Measurements from ENCODE around the gene TPK1.
"Not testable (repeated sequence)": the region's sequence is repeated elsewhere in the genome, so short reads cannot be mapped to it uniquely, and the experiment has no call there.

TPK1 gene

GRCh38 chr7:144759653-144760052, 76.2 kb downstream of the TPK1 start:
- Histone ChIP-seq H3K4me3 (ENCODE audit: low read length) (no peak overlapping the region), H3K27me3 (ENCODE audit: insufficient read depth, low read length) (no peaks in the 10 kb centered on the region), H2AFZ (ENCODE audit: low read depth, low read length) (no peak overlapping the region), H3K4me1 (ENCODE audit: insufficient read depth, low read length) (no peaks in the 10 kb centered on the region), H3K36me3 (ENCODE audit: insufficient read depth, low read length) (no peaks in the 10 kb centered on the region), H3K9me3 (ENCODE audit: low read length) (no peaks in the 10 kb centered on the region)

GRCh38 chr7:144747936-144748335, 87.9 kb downstream of the TPK1 start:
- Histone ChIP-seq H3K9me3 (ENCODE audit: low read length) (no peaks in the 10 kb centered on the region), H3K4me3 (ENCODE audit: low read length) (no peak overlapping the region), H2AFZ (ENCODE audit: low read depth, low read length) (no peak overlapping the region), H3K27me3 (ENCODE audit: insufficient read depth, low read length) (no peaks in the 10 kb centered on the region), H3K36me3 (ENCODE audit: insufficient read depth, low read length) (no peaks in the 10 kb centered on the region), H3K4me1 (ENCODE audit: insufficient read depth, low read length) (no peaks in the 10 kb centered on the region)

- no peak overlapping the region for H3K4me3 ChIP-seq (ENCODE audit: low read length)
- H3K27me3 ChIP-seq (ENCODE audit: insufficient read depth, low read length): no peaks in the 10 kb centered on the region
- H3K9me3 ChIP-seq (ENCODE audit: low read length): no peaks in the 10 kb centered on the region
- no peaks in the 10 kb centered on the region for H3K4me1 ChIP-seq (ENCODE audit: insufficient read depth, low read length)
- H2AFZ ChIP-seq (ENCODE audit: low read depth, low read length): no peak overlapping the region
- H3K36me3 ChIP-seq (ENCODE audit: insufficient read depth, low read length): no peaks in the 10 kb centered on the region
Measured at GRCh38 chr7:144738708-144739314, 97.0 kb downstream of the TPK1 start.

GRCh38 chr7:144738146-144738545, 97.7 kb downstream of the TPK1 start:
- H3K27me3 ChIP-seq (ENCODE audit: insufficient read depth, low read length): no peaks in the 10 kb centered on the region
- no peaks in the 10 kb centered on the region for H3K9me3 ChIP-seq (ENCODE audit: low read length)
- H2AFZ ChIP-seq (ENCODE audit: low read depth, low read length): no peak overlapping the region
- no peaks in the 10 kb centered on the region for H3K36me3 ChIP-seq (ENCODE audit: insufficient read depth, low read length)
- no peaks in the 10 kb centered on the region for H3K4me1 ChIP-seq (ENCODE audit: insufficient read depth, low read length)
- H3K4me3 ChIP-seq (ENCODE audit: low read length): no peak overlapping the region

GRCh38 chr7:144736880-144737493, 98.9 kb downstream of the TPK1 start:
- H2AFZ ChIP-seq (ENCODE audit: low read depth, low read length): no peak overlapping the region
- no peaks in the 10 kb centered on the region for H3K9me3 ChIP-seq (ENCODE audit: low read length)
- H3K27me3 ChIP-seq (ENCODE audit: insufficient read depth, low read length): no peaks in the 10 kb centered on the region
- H3K36me3 ChIP-seq (ENCODE audit: insufficient read depth, low read length): no peaks in the 10 kb centered on the region
- no peaks in the 10 kb centered on the region for H3K4me1 ChIP-seq (ENCODE audit: insufficient read depth, low read length)
- H3K4me3 ChIP-seq (ENCODE audit: low read length): no peak overlapping the region

- no peak overlapping the region for H3K4me3 ChIP-seq (ENCODE audit: low read length)
- H2AFZ ChIP-seq (ENCODE audit: low read depth, low read length): no peak overlapping the region
- no peaks in the 10 kb centered on the region for H3K4me1 ChIP-seq (ENCODE audit: insufficient read depth, low read length)
- no peaks in the 10 kb centered on the region for H3K27me3 ChIP-seq (ENCODE audit: insufficient read depth, low read length)
- H3K36me3 ChIP-seq (ENCODE audit: insufficient read depth, low read length): no peaks in the 10 kb centered on the region
- H3K9me3 ChIP-seq (ENCODE audit: low read length): no peaks in the 10 kb centered on the region
Measured at GRCh38 chr7:144735505-144736276, 100.2 kb downstream of the TPK1 start.

- Histone ChIP-seq H3K4me3 (ENCODE audit: low read length) (no peak overlapping the region), H3K27me3 (ENCODE audit: insufficient read depth, low read length) (no peaks in the 10 kb centered on the region), H3K9me3 (ENCODE audit: low read length) (no peaks in the 10 kb centered on the region), H3K4me1 (ENCODE audit: insufficient read depth, low read length) (no peaks in the 10 kb centered on the region), H3K36me3 (ENCODE audit: insufficient read depth, low read length) (no peaks in the 10 kb centered on the region), H2AFZ (ENCODE audit: low read depth, low read length) (no peak overlapping the region)
Measured at GRCh38 chr7:144731661-144732351, 104.0 kb downstream of the TPK1 start.

- no peaks in the 10 kb centered on the region for H3K27me3 ChIP-seq (ENCODE audit: insufficient read depth, low read length)
- H2AFZ ChIP-seq (ENCODE audit: low read depth, low read length): no peak overlapping the region
Measured at GRCh38 chr7:144730224-144730623, 105.6 kb downstream of the TPK1 start.

GRCh38 chr7:144729226-144729625, 106.6 kb downstream of the TPK1 start:
- H3K36me3 ChIP-seq (ENCODE audit: insufficient read depth, low read length): no peaks in the 10 kb centered on the region
- H3K9me3 ChIP-seq (ENCODE audit: low read length): no peaks in the 10 kb centered on the region
- H2AFZ ChIP-seq (ENCODE audit: low read depth, low read length): no peak overlapping the region
- H3K27me3 ChIP-seq (ENCODE audit: insufficient read depth, low read length): no peaks in the 10 kb centered on the region
- no peak overlapping the region for H3K4me3 ChIP-seq (ENCODE audit: low read length)
- H3K4me1 ChIP-seq (ENCODE audit: insufficient read depth, low read length): no peaks in the 10 kb centered on the region

More at GRCh38 chr7:144730224-144730623, 105.6 kb downstream of the TPK1 start:
- H3K4me3 ChIP-seq (ENCODE audit: low read length): no peak overlapping the region
- no peaks in the 10 kb centered on the region for H3K9me3 ChIP-seq (ENCODE audit: low read length)
- H3K36me3 ChIP-seq (ENCODE audit: insufficient read depth, low read length): no peaks in the 10 kb centered on the region
- no peaks in the 10 kb centered on the region for H3K4me1 ChIP-seq (ENCODE audit: insufficient read depth, low read length)

GRCh38 chr7:144728551-144728950, 107.3 kb downstream of the TPK1 start:
- Histone ChIP-seq H3K27me3 (ENCODE audit: insufficient read depth, low read length) (no peaks in the 10 kb centered on the region), H3K9me3 (ENCODE audit: low read length) (no peaks in the 10 kb centered on the region), H2AFZ (ENCODE audit: low read depth, low read length) (no peak overlapping the region), H3K4me3 (ENCODE audit: low read length) (no peak overlapping the region), H3K36me3 (ENCODE audit: insufficient read depth, low read length) (no peaks in the 10 kb centered on the region), H3K4me1 (ENCODE audit: insufficient read depth, low read length) (no peaks in the 10 kb centered on the region)

- H3K4me3 ChIP-seq (ENCODE audit: low read length); H3K9me3 ChIP-seq (ENCODE audit: low read length); H3K27me3 ChIP-seq (ENCODE audit: insufficient read depth, low read length); H3K36me3 ChIP-seq (ENCODE audit: insufficient read depth, low read length); H2AFZ ChIP-seq (ENCODE audit: low read depth, low read length); H3K4me1 ChIP-seq (ENCODE audit: insufficient read depth, low read length): not testable (repeated sequence)
Measured at GRCh38 chr7:144726840-144727239, 109.0 kb downstream of the TPK1 start.

GRCh38 chr7:144725070-144725469, 110.8 kb downstream of the TPK1 start:
- no peak overlapping the region for H3K4me3 ChIP-seq (ENCODE audit: low read length)
- no peak overlapping the region for H2AFZ ChIP-seq (ENCODE audit: low read depth, low read length)
- H3K4me1 ChIP-seq (ENCODE audit: insufficient read depth, low read length): no peaks in the 10 kb centered on the region
- H3K36me3 ChIP-seq (ENCODE audit: insufficient read depth, low read length): no peaks in the 10 kb centered on the region
- no peaks in the 10 kb centered on the region for H3K9me3 ChIP-seq (ENCODE audit: low read length)
- H3K27me3 ChIP-seq (ENCODE audit: insufficient read depth, low read length): no peaks in the 10 kb centered on the region

GRCh38 chr7:144723301-144723700, 112.6 kb downstream of the TPK1 start:
- Histone ChIP-seq H3K4me1 (ENCODE audit: insufficient read depth, low read length) (no peaks in the 10 kb centered on the region), H3K36me3 (ENCODE audit: insufficient read depth, low read length) (no peaks in the 10 kb centered on the region), H2AFZ (ENCODE audit: low read depth, low read length) (no peak overlapping the region), H3K9me3 (ENCODE audit: low read length) (no peaks in the 10 kb centered on the region), H3K4me3 (ENCODE audit: low read length) (no peak overlapping the region), H3K27me3 (ENCODE audit: insufficient read depth, low read length) (no peaks in the 10 kb centered on the region)
